Nucleus accumbens (tissue), 56 donors: ENCODE results near the gene SLFN5.
"Not testable (repeated sequence)": the region's sequence is repeated elsewhere in the genome, so short reads cannot be mapped to it uniquely, and the experiment has no call there.

Experiments
- DNase-seq, 56 donors: peaks; one replicate each; lab custom pipeline; 2025; lab: John Stamatoyannopoulos, UW

Gene SLFN5

GRCh38 chr17:35242805-35243560 lies at the start of gene SLFN5:
SLFN5 (plus strand) TSS chr17:35243072; CDS start chr17:35258691, 15,619 bp downstream.
- peak in 55 of 56 donors; percentile 31 to 92 (median 76) for DNase-seq

- DNase-seq, result not testable (repeated sequence)
These were observed 48.9 kb upstream of the SLFN5 start, which contains the start of gene SLC35G3 for GRCh38 chr17:35194001-35194400. SLC35G3 (minus strand) TSS chr17:35194393; CDS start chr17:35194307, 86 bp downstream.

GRCh38 chr17:35195062-35195461 lies 47.8 kb upstream of the SLFN5 start:
- not testable (repeated sequence) for DNase-seq

GRCh38 chr17:35202582-35202981 lies 40.3 kb upstream of the SLFN5 start:
- DNase-seq, result not testable (repeated sequence)

GRCh38 chr17:35210741-35211140 lies 32.1 kb upstream of the SLFN5 start:
- no peak for DNase-seq

GRCh38 chr17:35212668-35213067 lies 30.2 kb upstream of the SLFN5 start:
- no peak for DNase-seq

DNA sequence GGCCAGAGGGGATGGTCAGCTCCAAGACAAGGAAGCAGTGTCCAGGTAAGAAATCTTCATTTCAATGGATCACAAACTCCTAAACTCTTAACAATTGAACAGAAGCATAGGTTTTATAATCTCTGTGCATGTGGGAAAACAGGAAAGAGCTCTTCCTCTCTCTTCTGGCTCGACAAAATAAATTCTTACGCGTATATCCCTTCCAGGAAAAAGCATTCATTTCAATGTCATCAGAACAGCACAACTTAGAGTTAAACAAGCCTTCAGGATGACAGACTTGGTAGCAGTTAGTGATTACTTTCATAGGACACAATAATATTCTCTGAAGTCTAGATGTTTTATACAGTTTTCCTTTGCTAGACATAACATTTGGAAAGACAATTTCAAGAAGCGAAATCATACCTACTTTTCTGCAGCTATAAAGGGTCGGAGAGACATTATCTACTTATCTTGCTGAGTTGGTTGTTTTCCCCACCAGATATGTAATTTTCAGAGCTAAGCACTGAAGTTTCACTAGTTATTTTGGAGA lies 29.4 kb upstream of the SLFN5 start:
- no peak for DNase-seq

DNA sequence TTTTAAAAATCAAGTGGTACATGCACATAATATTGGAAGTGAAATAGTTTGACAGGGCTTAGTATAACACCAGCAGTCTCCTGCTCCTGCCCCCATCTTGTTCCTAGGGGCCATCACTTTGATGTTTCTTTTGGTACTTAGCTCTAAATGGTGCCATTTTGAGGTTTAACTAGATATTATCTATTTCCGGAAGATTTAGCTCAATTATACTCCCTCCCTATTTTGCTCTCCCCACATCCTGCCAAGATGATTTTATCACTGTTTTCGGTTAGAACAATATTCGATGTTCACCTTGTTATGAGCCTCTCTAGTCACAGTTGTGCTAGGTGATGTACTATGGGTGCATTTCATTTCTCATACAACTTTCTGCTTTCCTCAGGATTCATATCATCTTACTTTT lies 28.7 kb upstream of the SLFN5 start:
- no peak for DNase-seq

- DNase-seq, result no peak
These were observed 28.1 kb upstream of the SLFN5 start for GRCh38 chr17:35214631-35215273.

- no peak for DNase-seq
These were observed 25.8 kb upstream of the SLFN5 start for GRCh38 chr17:35217107-35217506.

GRCh38 chr17:35218915-35219314 lies 24.0 kb upstream of the SLFN5 start:
- DNase-seq, result no peak

DNA sequence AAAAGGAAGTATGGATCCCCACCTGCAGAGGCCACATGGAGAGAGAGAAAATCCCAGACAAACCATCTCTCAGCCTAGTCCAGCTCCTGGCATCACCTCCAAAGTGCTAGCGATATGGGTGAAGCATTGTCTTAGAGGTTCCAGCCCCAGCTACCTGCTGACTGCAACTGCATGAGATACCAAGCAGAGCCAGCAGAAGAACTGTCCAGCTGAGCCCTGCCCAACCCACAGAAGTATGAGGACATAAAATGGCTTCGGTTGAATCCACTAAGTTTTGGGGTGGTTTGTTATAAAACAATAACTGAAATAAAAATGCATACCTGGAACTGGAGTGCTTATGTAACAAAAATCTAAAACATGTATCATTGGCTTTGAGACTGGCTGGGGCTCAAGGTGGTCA lies 20.4 kb upstream of the SLFN5 start:
- DNase-seq, result no peak

GRCh38 chr17:35224436-35224835 lies 18.4 kb upstream of the SLFN5 start:
- DNase-seq, result no peak

- DNase-seq, result no peak
These were observed 15.3 kb upstream of the SLFN5 start for GRCh38 chr17:35227546-35227945.

DNA sequence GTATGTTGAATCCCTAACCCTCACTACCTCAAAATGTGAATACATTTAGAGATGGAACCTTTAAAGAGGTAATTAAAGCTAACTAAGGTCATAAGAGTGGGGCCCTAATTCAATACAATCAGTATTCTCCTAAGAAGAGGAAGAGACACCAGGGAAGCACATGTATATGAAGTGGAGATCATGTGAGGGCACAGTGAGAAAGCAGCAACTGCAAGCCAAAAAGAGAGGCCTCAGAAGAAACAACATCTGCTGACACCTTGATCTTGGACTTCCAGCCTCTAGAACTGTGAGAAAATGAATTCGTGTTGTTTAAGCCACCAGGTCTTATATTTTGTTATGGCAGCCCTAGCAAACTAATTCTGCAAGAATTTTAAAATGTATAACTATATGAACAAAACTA lies 13.2 kb upstream of the SLFN5 start:
- no peak for DNase-seq

DNA sequence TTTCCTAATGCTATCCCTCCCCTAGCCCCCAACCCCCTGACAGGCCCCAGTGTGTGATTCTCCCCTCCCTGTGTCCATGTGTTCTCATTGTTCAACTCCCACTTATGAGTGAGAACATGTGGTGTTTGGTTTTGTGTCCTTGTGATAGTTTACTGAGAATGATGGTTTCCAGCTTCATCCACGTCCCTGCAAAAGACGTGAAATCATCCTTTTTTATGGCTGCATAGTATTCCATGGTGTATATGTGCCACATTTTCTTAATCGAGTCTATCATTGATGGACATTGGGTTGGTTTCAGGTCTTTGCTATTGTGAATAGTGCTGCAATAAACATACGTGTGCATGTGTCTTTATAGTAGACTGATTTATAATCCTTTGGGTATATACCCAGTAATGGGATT lies 8.6 kb upstream of the SLFN5 start:
- DNase-seq, result not testable (repeated sequence)

- no peak for DNase-seq
These were observed 7.6 kb upstream of the SLFN5 start for GRCh38 chr17:35235289-35235688.

- no peak for DNase-seq
These were observed 7.0 kb upstream of the SLFN5 start for GRCh38 chr17:35235917-35236316.

DNA sequence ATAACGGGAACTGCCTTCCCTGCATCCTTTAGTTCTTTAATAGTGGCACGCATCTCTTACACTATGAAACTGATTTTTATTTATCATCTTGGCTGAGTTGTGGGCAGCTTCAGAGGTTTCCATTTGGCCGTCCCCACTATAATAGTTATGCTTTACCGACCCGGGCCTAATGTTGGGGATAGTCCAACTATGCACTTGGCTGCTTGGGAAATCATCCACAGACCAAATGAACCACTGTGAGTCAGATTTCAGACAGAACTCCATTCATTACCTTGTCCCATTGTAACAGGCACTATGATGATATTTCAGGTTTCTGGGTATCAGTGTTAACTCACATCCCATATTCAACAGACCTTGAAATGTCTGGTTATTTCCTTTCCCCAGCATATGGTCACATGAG lies 6.1 kb upstream of the SLFN5 start:
- no peak for DNase-seq

DNA sequence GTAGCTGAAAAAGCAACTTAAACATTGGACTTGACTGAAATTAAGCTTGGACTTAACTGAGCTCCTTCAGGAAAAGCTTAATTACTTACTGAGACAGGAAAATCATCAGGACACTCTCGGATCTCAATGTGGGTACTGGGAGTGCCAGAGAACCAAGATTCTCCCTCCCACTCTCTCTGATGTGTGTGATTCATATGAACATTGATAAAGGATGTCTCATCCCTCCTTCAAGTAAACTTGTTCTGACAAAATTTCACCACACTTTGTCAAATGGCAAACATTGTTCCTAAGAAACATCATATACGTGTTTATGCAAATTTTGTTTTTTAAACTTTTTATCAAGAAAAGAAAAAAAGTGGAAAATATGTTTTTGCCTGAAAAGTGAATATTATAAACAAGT lies 4.1 kb upstream of the SLFN5 start:
- DNase-seq, result no peak

- no peak for DNase-seq
These were observed 3.0 kb upstream of the SLFN5 start for GRCh38 chr17:35239823-35240222.

- DNase-seq, result no peak
These were observed 2.0 kb upstream of the SLFN5 start for GRCh38 chr17:35240861-35241260.
